K562 (cell line): ENCODE measurements around the gene AGPAT1. TPM values are rescaled to one million over a fixed set of nuclear protein-coding genes. Genes with fewer than 3 reads are reported as not detected.

Experiments used
- BMI1 ChIP-seq: fragments of 150-350 bp; IDR thresholded peaks from 2 replicates; pipeline ENCODE4 v1.6.1; 2014; ENCODE audit warnings: low read length
- FOSL1 ChIP-seq: fragments of 200-800 bp; sonication (Bioruptor generic); conservative IDR thresholded peaks from 2 replicates; pipeline ENCODE4 v1.6.1; 2016; ENCODE audit warnings: missing genetic modification characterization, missing compliant biosample characterization
- GMEB1 ChIP-seq: fragments of 250-450 bp; sonication (Bioruptor Pico); IDR thresholded peaks from 2 replicates; pipeline ENCODE4 v1.4.0; 2020; ENCODE audit warnings: mild to moderate bottlenecking
- MED1 ChIP-seq: sonication (generic); formaldehyde crosslinking; IDR thresholded peaks from 2 replicates; pipeline ENCODE4 v1.8.1; 2023; ENCODE audit warnings: missing genetic modification reagents, borderline replicate concordance
- NFE2 ChIP-seq: IDR thresholded peaks from 2 replicates; pipeline ENCODE4 v1.6.1; 2014; ENCODE audit warnings: antibody characterized with exemption, low read depth
- NFXL1 ChIP-seq: fragments of 450-650 bp; formaldehyde crosslinking; IDR thresholded peaks from 2 replicates; pipeline ENCODE4 v1.4.0; 2021; ENCODE audit warnings: mild to moderate bottlenecking
- SMAD4 ChIP-seq: fragments of 250-450 bp; sonication (Bioruptor Pico); conservative IDR thresholded peaks from 2 replicates; pipeline ENCODE4 v1.8.0; 2021; ENCODE audit warnings: inconsistent platforms, mild to moderate bottlenecking, moderate library complexity
- SREBF1 ChIP-seq: fragments of 150-350 bp; IDR thresholded peaks from 2 replicates; pipeline ENCODE4 v1.6.1; 2014; ENCODE audit warnings: antibody characterized with exemption, low read depth, low read length, borderline replicate concordance
- TAF9B ChIP-seq: fragments of 450-650 bp; IDR thresholded peaks from 2 replicates; pipeline ENCODE4 v1.6.1; 2018; ENCODE audit warnings: mild to moderate bottlenecking; ENCODE audit not compliant: partially characterized antibody
- ZBTB5 ChIP-seq: fragments of 450-650 bp; IDR thresholded peaks from 2 replicates; pipeline ENCODE4 v1.6.1; 2017; ENCODE audit warnings: antibody characterized with exemption
- ZC3H11A ChIP-seq: IDR thresholded peaks from 2 replicates; pipeline ENCODE4 v1.6.1; 2012; ENCODE audit warnings: low read depth, low read length, improper control_type of control experiment
- ZKSCAN8 ChIP-seq: fragments of 200-800 bp; sonication (Bioruptor generic); IDR thresholded peaks from 2 replicates; pipeline ENCODE4 v1.6.1; 2016; ENCODE audit warnings: missing genetic modification characterization, missing compliant biosample characterization
- ZNF174 ChIP-seq: fragments of 250-450 bp; sonication (Bioruptor Pico); IDR thresholded peaks from 2 replicates; pipeline ENCODE4 v1.4.0; 2020; ENCODE audit warnings: mild to moderate bottlenecking
- ZNF445 ChIP-seq: fragments of 250-450 bp; sonication (Bioruptor Pico); IDR thresholded peaks from 2 replicates; pipeline ENCODE4 v1.4.0; 2020; ENCODE audit warnings: low read depth, mild to moderate bottlenecking, moderate library complexity
- ZNF507 ChIP-seq: conservative IDR thresholded peaks from 2 replicates; pipeline ENCODE4 v1.6.1; 2017; ENCODE audit warnings: missing genetic modification characterization, missing compliant biosample characterization
- ZNF830 ChIP-seq: fragments of 250-450 bp; sonication (Bioruptor Pico); IDR thresholded peaks from 2 replicates; pipeline ENCODE4 v1.5.0; 2021; ENCODE audit warnings: mild to moderate bottlenecking
- polyA plus RNA-seq, 8 experiments: library from polyadenylated mRNA; depleted of rRNA in 4 of 8; stranded (reverse) in 5 of 8; unstranded in 3 of 8; fragments of >200 nt; fragmentation: Nextera tagmentation in 2 of 8; fragmentation: Illumina TruSeq in 1 of 8; extraction: Ambion mirVana in 2 of 8; extraction: Trizol in 1 of 8; gene quantifications; 2 replicates each; pipeline versions ENCODE4 v1.2.1 to v1.2.3, GENCODE V29; 2011 to 2014; ENCODE audit warnings: inconsistent platforms in 1 of 8, missing spikeins in 1 of 8
- total RNA-seq, 7 experiments: library from RNA; depleted of rRNA in 6 of 7; stranded (reverse); fragments of >200 nt in 6 of 7; fragmentation: Illumina TruSeq in 2 of 7; extraction: Trizol in 2 of 7; gene quantifications; 2 replicates each; pipeline versions ENCODE4 v1.2.1 to v1.2.3, GENCODE V29; 2011 to 2021; ENCODE audit warnings: low replicate concordance in 1 of 7
- TF ChIP-seq, protein P1 (sequence below): fragments of 250-450 bp; sonication (Bioruptor Pico); IDR thresholded peaks from 2 replicates; pipeline ENCODE4 v1.5.0; 2021
- TF ChIP-seq, protein P2 (sequence below): fragments of 250-450 bp; sonication (Bioruptor Pico); IDR thresholded peaks from 2 replicates; pipeline ENCODE4 v1.4.0; 2020; ENCODE audit warnings: mild to moderate bottlenecking, moderate library complexity
- TF ChIP-seq, protein P3 (sequence below): sonication (generic); formaldehyde crosslinking; IDR thresholded peaks from 2 replicates; pipeline ENCODE4 v1.8.0; 2022; ENCODE audit warnings: mild to moderate bottlenecking, missing genetic modification reagents
- TF ChIP-seq, protein P4 (sequence below): fragments of 450-650 bp; formaldehyde crosslinking; IDR thresholded peaks from 2 replicates; pipeline ENCODE4 v1.4.0; 2020; ENCODE audit warnings: mild to moderate bottlenecking, moderate library complexity

Gene AGPAT1
- total and polyA plus RNA-seq, 9 of the 15 experiments (the other 6 are each of a cell fraction or from before 2014, with no cell fraction given): 37.9 to 176 (median 69.4) TPM

GRCh38 chr6:32196682-32197616, 21.1 kb upstream of the AGPAT1 start (continued):
- TF ChIP-seq BMI1 (no peak), FOSL1 (tag) (no peak), NFXL1 (no peak), ZNF830 (no peak), NFE2 (no peak), ZC3H11A (no peak), MED1 (CRISPR knock-in tag) (no peak), ZNF507 (tag) (no peak), ZNF445 (no peak), SREBF1 (no peak), ZBTB5 (no peak), ZKSCAN8 (no peak), ZNF174 (CRISPR knock-in tag) (no peak), GMEB1 (CRISPR knock-in tag) (no peak), SMAD4 (CRISPR knock-in tag) (no peak), TAF9B (no peak)
- TF ChIP-seq, protein P1, sequence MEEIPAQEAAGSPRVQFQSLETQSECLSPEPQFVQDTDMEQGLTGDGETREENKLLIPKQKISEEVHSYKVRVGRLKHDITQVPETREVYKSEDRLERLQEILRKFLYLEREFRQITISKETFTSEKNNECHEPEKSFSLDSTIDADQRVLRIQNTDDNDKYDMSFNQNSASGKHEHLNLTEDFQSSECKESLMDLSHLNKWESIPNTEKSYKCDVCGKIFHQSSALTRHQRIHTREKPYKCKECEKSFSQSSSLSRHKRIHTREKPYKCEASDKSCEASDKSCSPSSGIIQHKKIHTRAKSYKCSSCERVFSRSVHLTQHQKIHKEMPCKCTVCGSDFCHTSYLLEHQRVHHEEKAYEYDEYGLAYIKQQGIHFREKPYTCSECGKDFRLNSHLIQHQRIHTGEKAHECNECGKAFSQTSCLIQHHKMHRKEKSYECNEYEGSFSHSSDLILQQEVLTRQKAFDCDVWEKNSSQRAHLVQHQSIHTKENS (CRISPR knock-in tag): no peak
- TF ChIP-seq, protein P2, sequence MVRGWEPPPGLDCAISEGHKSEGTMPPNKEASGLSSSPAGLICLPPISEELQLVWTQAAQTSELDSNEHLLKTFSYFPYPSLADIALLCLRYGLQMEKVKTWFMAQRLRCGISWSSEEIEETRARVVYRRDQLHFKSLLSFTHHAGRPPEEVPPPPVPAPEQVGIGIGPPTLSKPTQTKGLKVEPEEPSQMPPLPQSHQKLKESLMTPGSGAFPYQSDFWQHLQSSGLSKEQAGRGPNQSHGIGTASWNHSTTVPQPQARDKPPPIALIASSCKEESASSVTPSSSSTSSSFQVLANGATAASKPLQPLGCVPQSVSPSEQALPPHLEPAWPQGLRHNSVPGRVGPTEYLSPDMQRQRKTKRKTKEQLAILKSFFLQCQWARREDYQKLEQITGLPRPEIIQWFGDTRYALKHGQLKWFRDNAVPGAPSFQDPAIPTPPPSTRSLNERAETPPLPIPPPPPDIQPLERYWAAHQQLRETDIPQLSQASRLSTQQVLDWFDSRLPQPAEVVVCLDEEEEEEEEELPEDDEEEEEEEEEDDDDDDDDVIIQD (CRISPR knock-in tag): no peak
- TF ChIP-seq, protein P3, sequence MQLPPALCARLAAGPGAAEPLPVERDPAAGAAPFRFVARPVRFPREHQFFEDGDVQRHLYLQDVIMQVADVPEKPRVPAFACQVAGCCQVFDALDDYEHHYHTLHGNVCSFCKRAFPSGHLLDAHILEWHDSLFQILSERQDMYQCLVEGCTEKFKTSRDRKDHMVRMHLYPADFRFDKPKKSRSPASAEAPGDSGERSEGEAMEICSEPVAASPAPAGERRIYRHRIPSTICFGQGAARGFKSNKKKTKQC (CRISPR knock-in tag): no peak; the same call in 1 of the 2 replicates
- TF ChIP-seq, protein P4, sequence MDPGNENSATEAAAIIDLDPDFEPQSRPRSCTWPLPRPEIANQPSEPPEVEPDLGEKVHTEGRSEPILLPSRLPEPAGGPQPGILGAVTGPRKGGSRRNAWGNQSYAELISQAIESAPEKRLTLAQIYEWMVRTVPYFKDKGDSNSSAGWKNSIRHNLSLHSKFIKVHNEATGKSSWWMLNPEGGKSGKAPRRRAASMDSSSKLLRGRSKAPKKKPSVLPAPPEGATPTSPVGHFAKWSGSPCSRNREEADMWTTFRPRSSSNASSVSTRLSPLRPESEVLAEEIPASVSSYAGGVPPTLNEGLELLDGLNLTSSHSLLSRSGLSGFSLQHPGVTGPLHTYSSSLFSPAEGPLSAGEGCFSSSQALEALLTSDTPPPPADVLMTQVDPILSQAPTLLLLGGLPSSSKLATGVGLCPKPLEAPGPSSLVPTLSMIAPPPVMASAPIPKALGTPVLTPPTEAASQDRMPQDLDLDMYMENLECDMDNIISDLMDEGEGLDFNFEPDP: no peak
